ENCODE results near the gene TMEM184A.

TMEM184A gene

GRCh38 chr7:1534330-1535099 lies 21.5 kb downstream of the TMEM184A start:
- DNase-seq: no peak
- Histone ChIP-seq H3K27ac (ENCODE audit: insufficient read depth, low read length, poor library complexity, severe bottlenecking) (no peak overlapping the region), H3K4me1 (ENCODE audit: control insufficient read depth, insufficient read depth, low read length, poor library complexity, severe bottlenecking) (peaks cover 28% of the 10 kb centered on the region), H3K4me3 (ENCODE audit: insufficient read depth, low read depth, low read length, poor library complexity, severe bottlenecking) (no peak overlapping the region), H3K36me3 (ENCODE audit: control insufficient read depth, insufficient read depth, low read length) (peaks cover 26% of the 10 kb centered on the region), H3K9me3 (ENCODE audit: control insufficient read depth, low read length) (no peaks in the 10 kb centered on the region), H3K27me3 (replicated peaks; ENCODE audit: control insufficient read depth, insufficient read depth, low read length, poor library complexity, severe bottlenecking) (no peaks in the 10 kb centered on the region)

- Histone ChIP-seq H3K4me1 (ENCODE audit: control insufficient read depth, insufficient read depth, low read length, poor library complexity, severe bottlenecking) (peaks cover 28% of the 10 kb centered on the region), H3K9me3 (ENCODE audit: control insufficient read depth, low read length) (no peaks in the 10 kb centered on the region), H3K4me3 (ENCODE audit: insufficient read depth, low read depth, low read length, poor library complexity, severe bottlenecking) (peak overlapping the region; percentile 17), H3K36me3 (ENCODE audit: control insufficient read depth, insufficient read depth, low read length) (peaks cover 18% of the 10 kb centered on the region), H3K27ac (ENCODE audit: insufficient read depth, low read length, poor library complexity, severe bottlenecking) (peak overlapping the region; percentile 85), H3K27me3 (replicated peaks; ENCODE audit: control insufficient read depth, insufficient read depth, low read length, poor library complexity, severe bottlenecking) (no peaks in the 10 kb centered on the region)
- no peak for DNase-seq
Measured at GRCh38 chr7:1533547-1534329, 22.3 kb downstream of the TMEM184A start.

- Histone ChIP-seq H3K4me3 (ENCODE audit: insufficient read depth, low read depth, low read length, poor library complexity, severe bottlenecking) (peak overlapping the region; percentile 17), H3K27ac (ENCODE audit: insufficient read depth, low read length, poor library complexity, severe bottlenecking) (peak overlapping the region; percentile 85), H3K9me3 (ENCODE audit: control insufficient read depth, low read length) (no peaks in the 10 kb centered on the region), H3K4me1 (ENCODE audit: control insufficient read depth, insufficient read depth, low read length, poor library complexity, severe bottlenecking) (peaks cover 28% of the 10 kb centered on the region), H3K36me3 (ENCODE audit: control insufficient read depth, insufficient read depth, low read length) (peaks cover 16% of the 10 kb centered on the region), H3K27me3 (replicated peaks; ENCODE audit: control insufficient read depth, insufficient read depth, low read length, poor library complexity, severe bottlenecking) (no peaks in the 10 kb centered on the region)
- DNase-seq: no peak
Measured at GRCh38 chr7:1533255-1533546, 22.8 kb downstream of the TMEM184A start.

GRCh38 chr7:1532456-1533254 lies 23.4 kb downstream of the TMEM184A start:
- H3K9me3 ChIP-seq (ENCODE audit: control insufficient read depth, low read length): no peaks in the 10 kb centered on the region
- DNase-seq: peak; percentile 38 to 62 (median 46)
- peak overlapping the region; percentile 85 for H3K27ac ChIP-seq (ENCODE audit: insufficient read depth, low read length, poor library complexity, severe bottlenecking)
- H3K4me3 ChIP-seq (ENCODE audit: insufficient read depth, low read depth, low read length, poor library complexity, severe bottlenecking): peak overlapping the region; percentile 60
- H3K4me1 ChIP-seq (ENCODE audit: control insufficient read depth, insufficient read depth, low read length, poor library complexity, severe bottlenecking): peaks cover 28% of the 10 kb centered on the region
- H3K27me3 ChIP-seq (replicated peaks; ENCODE audit: control insufficient read depth, insufficient read depth, low read length, poor library complexity, severe bottlenecking): no peaks in the 10 kb centered on the region
- H3K36me3 ChIP-seq (ENCODE audit: control insufficient read depth, insufficient read depth, low read length): peaks cover 11% of the 10 kb centered on the region

GRCh38 chr7:1531979-1532455 lies 24.0 kb downstream of the TMEM184A start:
- H3K36me3 ChIP-seq (ENCODE audit: control insufficient read depth, insufficient read depth, low read length): peaks cover 5% of the 10 kb centered on the region
- H3K9me3 ChIP-seq (ENCODE audit: control insufficient read depth, low read length): no peaks in the 10 kb centered on the region
- H3K27me3 ChIP-seq (replicated peaks; ENCODE audit: control insufficient read depth, insufficient read depth, low read length, poor library complexity, severe bottlenecking): no peaks in the 10 kb centered on the region
- H3K27ac ChIP-seq (ENCODE audit: insufficient read depth, low read length, poor library complexity, severe bottlenecking): peak overlapping the region; percentile 85
- no peak for DNase-seq
- H3K4me3 ChIP-seq (ENCODE audit: insufficient read depth, low read depth, low read length, poor library complexity, severe bottlenecking): peak overlapping the region; percentile 60
- peaks cover 28% of the 10 kb centered on the region for H3K4me1 ChIP-seq (ENCODE audit: control insufficient read depth, insufficient read depth, low read length, poor library complexity, severe bottlenecking)

GRCh38 chr7:1531263-1531978 lies 24.6 kb downstream of the TMEM184A start:
- peak in 2 of 3 donors; percentile 26 to 43 for DNase-seq
- Histone ChIP-seq H3K4me1 (ENCODE audit: control insufficient read depth, insufficient read depth, low read length, poor library complexity, severe bottlenecking) (peaks cover 28% of the 10 kb centered on the region), H3K9me3 (ENCODE audit: control insufficient read depth, low read length) (no peaks in the 10 kb centered on the region), H3K27me3 (replicated peaks; ENCODE audit: control insufficient read depth, insufficient read depth, low read length, poor library complexity, severe bottlenecking) (no peaks in the 10 kb centered on the region), H3K4me3 (ENCODE audit: insufficient read depth, low read depth, low read length, poor library complexity, severe bottlenecking) (peak overlapping the region; percentile 60), H3K36me3 (ENCODE audit: control insufficient read depth, insufficient read depth, low read length) (peaks cover under 1% of the 10 kb centered on the region), H3K27ac (ENCODE audit: insufficient read depth, low read length, poor library complexity, severe bottlenecking) (peak overlapping the region; percentile 85)

GRCh38 chr7:1530946-1531262 lies 25.1 kb downstream of the TMEM184A start:
- Histone ChIP-seq H3K9me3 (ENCODE audit: control insufficient read depth, low read length) (no peaks in the 10 kb centered on the region), H3K27ac (ENCODE audit: insufficient read depth, low read length, poor library complexity, severe bottlenecking) (peak overlapping the region; percentile 85), H3K4me3 (ENCODE audit: insufficient read depth, low read depth, low read length, poor library complexity, severe bottlenecking) (no peak overlapping the region), H3K36me3 (ENCODE audit: control insufficient read depth, insufficient read depth, low read length) (no peaks in the 10 kb centered on the region), H3K27me3 (replicated peaks; ENCODE audit: control insufficient read depth, insufficient read depth, low read length, poor library complexity, severe bottlenecking) (no peaks in the 10 kb centered on the region), H3K4me1 (ENCODE audit: control insufficient read depth, insufficient read depth, low read length, poor library complexity, severe bottlenecking) (peaks cover 28% of the 10 kb centered on the region)
- peak in 2 of 3 donors; percentile 44 to 49 for DNase-seq

GRCh38 chr7:1529383-1530116 lies 26.5 kb downstream of the TMEM184A start:
- H3K4me3 ChIP-seq (ENCODE audit: insufficient read depth, low read depth, low read length, poor library complexity, severe bottlenecking): peak overlapping the region; percentile 25
- H3K36me3 ChIP-seq (ENCODE audit: control insufficient read depth, insufficient read depth, low read length): no peaks in the 10 kb centered on the region
- no peaks in the 10 kb centered on the region for H3K9me3 ChIP-seq (ENCODE audit: control insufficient read depth, low read length)
- DNase-seq: no peak
- H3K27me3 ChIP-seq (replicated peaks; ENCODE audit: control insufficient read depth, insufficient read depth, low read length, poor library complexity, severe bottlenecking): no peaks in the 10 kb centered on the region
- no peak overlapping the region for H3K27ac ChIP-seq (ENCODE audit: insufficient read depth, low read length, poor library complexity, severe bottlenecking)
- H3K4me1 ChIP-seq (ENCODE audit: control insufficient read depth, insufficient read depth, low read length, poor library complexity, severe bottlenecking): peaks cover 28% of the 10 kb centered on the region

- DNase-seq: no peak
- Histone ChIP-seq H3K9me3 (ENCODE audit: control insufficient read depth, low read length) (no peaks in the 10 kb centered on the region), H3K4me3 (ENCODE audit: insufficient read depth, low read depth, low read length, poor library complexity, severe bottlenecking) (no peak overlapping the region), H3K27ac (ENCODE audit: insufficient read depth, low read length, poor library complexity, severe bottlenecking) (no peak overlapping the region), H3K4me1 (ENCODE audit: control insufficient read depth, insufficient read depth, low read length, poor library complexity, severe bottlenecking) (peaks cover 2% of the 10 kb centered on the region), H3K36me3 (ENCODE audit: control insufficient read depth, insufficient read depth, low read length) (no peaks in the 10 kb centered on the region), H3K27me3 (replicated peaks; ENCODE audit: control insufficient read depth, insufficient read depth, low read length, poor library complexity, severe bottlenecking) (no peaks in the 10 kb centered on the region)
Measured at GRCh38 chr7:1526271-1526754, 29.7 kb downstream of the TMEM184A start.
